Thyroid gland (tissue), 4 donors: ENCODE data around the gene PLXNB3. TPM values are rescaled to one million over a fixed set of nuclear protein-coding genes. Genes with fewer than 3 reads are reported as not detected.

Experiments
- DNase-seq, 2 donors: peaks; one replicate each; pipeline ENCODE4 v3.0.0-alpha.2; 2019
- H3K27ac ChIP-seq, 3 donors: fragments of 200-600 bp; sonication (generic); 1 replicate in 2 of 3; 2 replicates in 1 of 3; pipeline ENCODE4 v1.5.1; 2016 to 2019; ENCODE audit warnings: mild to moderate bottlenecking in 1 of 3, moderate library complexity in 1 of 3
- H3K27me3 ChIP-seq: fragments of 200-600 bp; sonication (generic); one replicate; pipeline ENCODE4 v1.5.1; 2019
- H3K36me3 ChIP-seq, 2 donors: fragments of 200-600 bp; sonication (generic); one replicate each; pipeline ENCODE4 v1.5.1; 2016 to 2019
- H3K4me1 ChIP-seq, 2 donors: fragments of 200-600 bp; sonication (generic); one replicate each; pipeline ENCODE4 v1.5.1; 2017 to 2019
- H3K4me3 ChIP-seq, 3 donors: fragments of 200-600 bp; sonication (generic); replicated peaks in 1 of 3; 1 replicate in 2 of 3; 2 replicates in 1 of 3; pipeline ENCODE4 v1.5.1; 2016; ENCODE audit warnings: mild to moderate bottlenecking in 1 of 3
- H3K9me3 ChIP-seq: fragments of 200-600 bp; sonication (generic); one replicate; pipeline ENCODE4 v1.5.1; 2017
- CTCF ChIP-seq, 6 experiments: fragments of 200-600 bp in 3 of 6; fragments of 450-650 bp in 3 of 6; sonication (generic) in 3 of 6; IDR thresholded peaks; one replicate each; pipeline ENCODE4 v1.5.1; 2016 to 2019; ENCODE audit warnings: antibody characterized with exemption in 6 of 6, mild to moderate bottlenecking in 2 of 6, inconsistent platforms in 1 of 6, moderate library complexity in 1 of 6
- POLR2A ChIP-seq, 2 donors: fragments of 450-650 bp; IDR thresholded peaks; one replicate each; pipeline ENCODE4 v1.6.1; 2017; ENCODE audit warnings: antibody characterized with exemption in 2 of 2, mild to moderate bottlenecking in 2 of 2, moderate library complexity in 1 of 2
- WGBS, 2 donors: methylation state at CpG; one replicate each; pipeline ENCODE4 v1.1.5; 2017; 5-methylcytosine and 5-hydroxymethylcytosine counted together
- intact Hi-C: fragments of 100-400 bp; cut with DNase I; formaldehyde crosslinking; loops from one replicate; pipeline ENCODE4 v1.15.1; 2023
- total RNA-seq, 4 donors: library from RNA; depleted of rRNA; stranded (reverse); fragments of >200 nt; gene quantifications; one replicate each; pipeline ENCODE4 v1.2.3, GENCODE V29; 2016

PLXNB3 gene
- total RNA-seq, 4 donors from 2014 or later, result 0.67 to 2.0 (median 1.1) TPM

DNA sequence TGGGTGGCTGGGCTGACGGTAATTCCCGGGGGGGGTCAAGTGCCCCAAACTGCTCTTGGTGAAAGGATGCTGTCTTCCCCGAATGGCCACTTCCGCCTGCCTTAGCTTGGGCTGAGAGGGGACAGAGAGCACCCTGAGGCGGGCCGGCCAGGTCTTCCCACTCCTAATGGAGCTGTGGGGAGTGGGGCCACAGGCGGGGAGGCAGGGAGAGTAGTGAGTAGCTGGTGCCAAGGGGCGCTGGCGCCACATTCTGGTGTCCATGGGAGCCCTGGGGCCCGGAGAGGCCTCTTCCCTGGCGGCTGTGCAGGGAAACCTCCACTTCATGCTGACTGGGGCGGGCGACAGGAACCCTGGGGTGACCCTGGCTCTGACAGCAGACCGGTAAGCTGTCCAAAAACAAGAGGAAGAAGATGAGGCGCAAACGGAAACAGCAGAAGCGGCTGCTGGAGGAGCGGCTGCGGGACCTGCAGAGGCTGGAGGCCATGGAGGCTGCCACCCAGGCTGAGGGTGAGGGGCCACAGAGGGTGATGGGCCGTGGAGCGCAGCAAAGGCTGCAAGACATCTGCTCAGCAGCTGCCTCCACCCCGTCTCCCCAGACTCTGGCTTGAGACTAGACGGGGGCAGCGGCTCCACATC, 19.4 kb downstream of the PLXNB3 start:
- intact Hi-C loops, result no loop called here
- TF ChIP-seq POLR2A (IDR thresholded peaks at IDR 0.05), result no peak
- TF ChIP-seq CTCF (IDR thresholded peaks at IDR 0.05), result no peak
- H3K36me3 ChIP-seq, result peaks cover 0 to 11% of the 10 kb centered on the region in 2 donors
- H3K4me1 ChIP-seq, result no peaks in the 10 kb centered on the region
- no peak overlapping the region for H3K4me3 ChIP-seq
- H3K9me3 ChIP-seq, result no peaks in the 10 kb centered on the region
- WGBS, 2 donors, result 59 to 79% methylated on average over 7 to 13 of the region's 24 CpGs
- no peaks in the 10 kb centered on the region for H3K27me3 ChIP-seq
- DNase-seq, result no peak
- H3K27ac ChIP-seq, result no peak overlapping the region

DNA sequence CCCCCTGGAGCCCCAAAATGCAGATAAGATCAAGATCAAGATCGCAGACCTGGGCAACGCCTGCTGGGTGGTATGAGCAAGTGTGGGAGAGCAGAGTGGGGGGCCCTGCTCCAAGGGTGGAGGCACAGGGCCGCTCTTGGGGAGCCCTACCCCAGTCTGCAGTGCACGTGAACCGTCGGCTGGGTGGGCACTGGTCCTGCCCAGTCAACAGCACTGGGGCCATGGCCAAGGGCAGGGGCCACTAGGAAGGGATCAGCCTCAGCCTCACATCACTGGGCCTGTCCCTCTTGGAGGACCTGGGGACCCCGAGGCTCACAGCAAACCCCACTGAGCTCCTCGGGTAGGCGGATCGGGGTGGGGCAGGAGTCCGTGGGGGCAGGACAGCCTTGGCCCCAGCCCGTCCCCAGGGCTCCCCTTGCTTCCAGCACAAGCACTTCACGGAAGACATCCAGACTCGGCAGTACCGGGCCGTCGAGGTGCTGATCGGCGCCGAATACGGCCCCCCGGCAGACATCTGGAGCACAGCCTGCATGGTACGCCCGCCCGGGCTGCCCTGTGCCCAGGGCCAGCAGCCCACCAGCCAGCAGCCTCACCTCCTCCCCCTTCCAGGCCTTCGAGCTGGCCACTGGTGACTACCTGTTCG, 20.4 kb downstream of the PLXNB3 start:
- TF ChIP-seq CTCF (IDR thresholded peaks at IDR 0.05) (no peak), POLR2A (IDR thresholded peaks at IDR 0.05) (no peak)
- 87% methylated on average over 3 of the region's 27 CpGs; no CpG with 5 or more reads in 1 of the 2 donors for WGBS, 2 donors
- Histone ChIP-seq H3K27me3 (no peaks in the 10 kb centered on the region), H3K9me3 (no peaks in the 10 kb centered on the region), H3K36me3 (peaks cover 0 to 11% of the 10 kb centered on the region in 2 donors), H3K27ac (no peak overlapping the region), H3K4me1 (no peaks in the 10 kb centered on the region), H3K4me3 (no peak overlapping the region)
- intact Hi-C loops, result no loop called here
- no peak for DNase-seq

DNA sequence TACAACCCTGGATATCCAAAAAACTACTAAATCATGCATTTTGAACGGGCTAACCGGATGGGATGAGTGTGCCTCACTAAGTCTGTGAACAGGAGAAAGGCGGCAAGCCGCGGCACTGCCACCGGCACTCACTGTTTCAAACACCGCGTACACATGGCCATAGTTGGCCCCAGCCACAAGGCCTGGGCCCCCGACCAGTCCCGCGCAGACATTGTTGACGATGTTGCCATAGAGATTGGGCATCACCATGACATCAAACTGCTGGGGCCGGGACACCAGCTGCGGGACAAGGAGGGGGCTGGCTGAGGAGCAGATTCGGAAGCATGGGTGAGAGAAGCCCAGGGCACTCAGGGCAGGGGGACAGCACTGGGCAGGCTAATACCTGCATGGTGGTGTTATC, 22.6 kb downstream of the PLXNB3 start:
- Histone ChIP-seq H3K27me3 (no peaks in the 10 kb centered on the region), H3K27ac (no peak overlapping the region), H3K4me3 (no peak overlapping the region), H3K4me1 (no peaks in the 10 kb centered on the region), H3K9me3 (no peaks in the 10 kb centered on the region), H3K36me3 (peaks cover 0 to 11% of the 10 kb centered on the region in 2 donors)
- no peak for DNase-seq
- intact Hi-C loops, result no loop called here
- 53 to 60% methylated on average over 1 to 3 of the region's 15 CpGs for WGBS, 2 donors
- TF ChIP-seq CTCF (IDR thresholded peaks at IDR 0.05) (no peak), POLR2A (IDR thresholded peaks at IDR 0.05) (no peak)

DNA sequence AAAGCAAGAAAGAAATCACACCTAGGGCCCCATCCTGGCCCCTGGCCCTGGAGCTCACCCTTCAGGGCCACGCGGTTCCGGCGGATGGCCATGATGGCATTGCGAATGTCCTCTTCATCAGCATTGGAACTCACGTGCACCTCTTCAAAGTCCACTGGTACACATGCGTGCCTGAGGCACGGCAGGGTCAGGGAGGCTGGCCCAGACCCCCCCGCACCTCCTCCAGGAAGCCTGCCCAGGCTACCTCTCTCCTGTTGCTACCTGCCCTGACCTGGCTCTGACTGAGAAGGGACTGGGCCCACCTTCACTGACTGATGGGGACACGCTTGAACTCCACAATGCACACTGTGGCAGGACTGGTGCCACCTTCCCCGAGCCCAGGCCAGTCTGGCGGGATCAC, 25.6 kb downstream of the PLXNB3 start:
- Histone ChIP-seq H3K27ac (no peak overlapping the region), H3K9me3 (no peaks in the 10 kb centered on the region), H3K36me3 (peaks cover 0 to 11% of the 10 kb centered on the region in 2 donors), H3K27me3 (no peaks in the 10 kb centered on the region), H3K4me3 (no peak overlapping the region), H3K4me1 (peaks cover 0 to 9% of the 10 kb centered on the region in 2 donors)
- TF ChIP-seq POLR2A (IDR thresholded peaks at IDR 0.05) (no peak), CTCF (IDR thresholded peaks at IDR 0.05) (no peak)
- DNase-seq, result no peak
- intact Hi-C loops, result no loop called here
- WGBS, 2 donors, result 93% methylated on average over 9 of the region's 12 CpGs; no CpG with 5 or more reads in 1 of the 2 donors
